HepG2 (cell line): ENCODE results near the gene GRID1.

Source experiments
- CTCF ChIP-seq: sonication (generic); formaldehyde crosslinking; IDR thresholded peaks from 2 replicates; pipeline ENCODE4 v1.5.0; 2020; ENCODE audit warnings: mild to moderate bottlenecking, missing genetic modification reagents, moderate library complexity
- EZH2 ChIP-seq: conservative IDR thresholded peaks from 2 replicates; pipeline ENCODE4 v1.6.1; 2012; ENCODE audit warnings: mild to moderate bottlenecking, low read depth, low read length, moderate library complexity
- ZBTB8A ChIP-seq: sonication (generic); formaldehyde crosslinking; IDR thresholded peaks from 2 replicates; pipeline ENCODE4 v1.4.0; 2020; ENCODE audit warnings: mild to moderate bottlenecking, low read depth, missing genetic modification reagents, borderline replicate concordance
- ZNF878 ChIP-seq: sonication (generic); formaldehyde crosslinking; IDR thresholded peaks from 2 replicates; pipeline ENCODE4 v1.8.1; 2023; ENCODE audit warnings: mild to moderate bottlenecking, missing genetic modification reagents, moderate library complexity

GRCh38 chr10:86410542-86411124 is 44.0 kb upstream of the GRID1 start:
- TF ChIP-seq CTCF (CRISPR knock-in tag) (no peak), ZNF878 (peak; percentile 64; the same call in 1 of the 2 replicates), ZBTB8A (CRISPR knock-in tag) (no peak), EZH2 (no peak)
